Keratinocyte (primary cell): Measurements from ENCODE around the gene ANGPTL2.

Experiments used
- CTCF ChIP-seq, 3 experiments: IDR thresholded peaks in 1 of 3; conservative IDR thresholded peaks in 1 of 3; optimal IDR thresholded peaks in 1 of 3; 2 replicates in 2 of 3; 3 replicates in 1 of 3; pipeline versions ENCODE3 to v1.5.1; 2011; ENCODE audit warnings: low read length in 3 of 3, mild to moderate bottlenecking in 3 of 3, moderate library complexity in 2 of 3, control low read depth in 1 of 3, inconsistent platforms in 1 of 3; ENCODE audit not compliant: insufficient read depth in 2 of 3; ENCODE audit errors: extremely low read depth in 1 of 3
- EZH2 ChIP-seq: IDR thresholded peaks from one replicate; pipeline ENCODE4 v1.6.1; 2012; ENCODE audit warnings: inconsistent platforms, mild to moderate bottlenecking, low read length, moderate library complexity

GRCh38 chr9:127097683-127098082, 24.8 kb downstream of the ANGPTL2 start:
- no peak for TF ChIP-seq CTCF (optimal IDR thresholded peaks at IDR 0.05 in 1 of 3, IDR thresholded peaks at IDR 0.05 in 1 of 3, conservative IDR thresholded peaks at IDR 0.05 in 1 of 3; ENCODE audit: extremely low read depth in 1 of 3, insufficient read depth in 2 of 3, low read length in 3 of 3)
- no peak for TF ChIP-seq EZH2
